ENCODE data around the gene CCDC50.

- TF ChIP-seq CTCF (IDR thresholded peaks at IDR 0.05), result no peak
- no peak for TF ChIP-seq POLR2A (IDR thresholded peaks at IDR 0.05)
Measured at GRCh38 chr3:191431160-191431822, 102.1 kb downstream of the CCDC50 start.

Data from adrenal gland (tissue), 5 donors.